Activated B cell treated with CpG ODN at 0.5 μM for 24 hours (primary cell): ENCODE results near the gene OPA3. TPM values are rescaled to one million over a fixed set of nuclear protein-coding genes. Genes with fewer than 3 reads are reported as not detected.

ENCODE experiments used
- ATAC-seq: fragments of 200-7000 bp; cut with Tn5 transposase; one replicate; pipeline ENCODE4 v1.10.0; 2021; ENCODE audit warnings: low read depth, mild to moderate bottlenecking, moderate library complexity
- CTCF ChIA-PET: fragments of 350-600 bp; sonication (Branson Sonifier 250); formaldehyde crosslinking; loops from one replicate; lab custom pipeline; 2021; ENCODE audit warnings: antibody characterized with exemption; lab: Charles Lee
- POLR2A ChIA-PET: fragments of 350-600 bp; sonication (Branson Sonifier 250); formaldehyde crosslinking; loops from one replicate; lab custom pipeline; 2021; ENCODE audit warnings: antibody characterized with exemption; lab: Charles Lee
- DNase-seq: peaks from one replicate; pipeline ENCODE4 v3.0.0; 2022
- H3K27ac Mint-ChIP-seq: one replicate; pipeline ENCODE4 v1.8.0; 2020; ENCODE audit warnings: mixed read lengths
- H3K27me3 Mint-ChIP-seq: one replicate; pipeline ENCODE4 v1.8.0; 2021; ENCODE audit warnings: mixed read lengths
- H3K36me3 Mint-ChIP-seq: one replicate; pipeline ENCODE4 v1.8.0; 2021; ENCODE audit warnings: low read depth, mixed read lengths
- H3K4me1 Mint-ChIP-seq: one replicate; pipeline ENCODE4 v1.8.0; 2021; ENCODE audit warnings: mixed read lengths
- H3K4me3 Mint-ChIP-seq: one replicate; pipeline ENCODE4 v1.8.0; 2020; ENCODE audit warnings: mild to moderate bottlenecking, mixed read lengths
- H3K9me3 Mint-ChIP-seq: one replicate; pipeline ENCODE4 v1.8.0; 2020; ENCODE audit warnings: mixed read lengths
- CTCF ChIP-seq: fragments of 200-600 bp; IDR thresholded peaks from one replicate; pipeline ENCODE4 v1.8.0; 2022; ENCODE audit warnings: antibody characterized with exemption, mild to moderate bottlenecking
- intact Hi-C: fragments of 100-400 bp; cut with micrococcal nuclease; formaldehyde crosslinking; loops from one replicate; pipeline ENCODE4 v1.15.1; 2024
- total RNA-seq: library from RNA; stranded (reverse); gene quantifications from 2 replicates; pipeline ENCODE4 v1.2.3, GENCODE V29; 2022

The OPA3 gene
- total RNA-seq, 1 donor from 2014 or later = 14.4 TPM

- peaks cover 6% of the 10 kb centered on the region for H3K4me1 Mint-ChIP-seq
- no peak overlapping the region for H3K4me3 Mint-ChIP-seq
- no peak overlapping the region for H3K27ac Mint-ChIP-seq
- ChIA-PET POLR2A (no interaction called here), CTCF (no interaction called here)
- DNase-seq (no peak), ATAC-seq (no peak)
- H3K27me3 Mint-ChIP-seq = no peaks in the 10 kb centered on the region
- H3K36me3 Mint-ChIP-seq = peaks cover 11% of the 10 kb centered on the region
- H3K9me3 Mint-ChIP-seq = no peaks in the 10 kb centered on the region
- no peak for TF ChIP-seq CTCF
- intact Hi-C loops = no loop called here
Observed at GRCh38 chr19:45578861-45579260, 5.7 kb downstream of the OPA3 start.

GRCh38 chr19:45577111-45577905 lies 7.3 kb downstream of the OPA3 start:
- no peak for DNase-seq
- no peak for ATAC-seq
- intact Hi-C loops = no loop called here
- Mint-ChIP-seq H3K4me1 (no peaks in the 10 kb centered on the region), H3K4me3 (no peak overlapping the region), H3K27ac (no peak overlapping the region), H3K36me3 (peaks cover 8% of the 10 kb centered on the region), H3K27me3 (no peaks in the 10 kb centered on the region), H3K9me3 (no peaks in the 10 kb centered on the region)
- ChIA-PET POLR2A (no interaction called here), CTCF (no interaction called here)
- no peak for TF ChIP-seq CTCF

GRCh38 chr19:45576682-45577081 lies 7.9 kb downstream of the OPA3 start:
- Mint-ChIP-seq H3K27ac (no peak overlapping the region), H3K27me3 (no peaks in the 10 kb centered on the region), H3K4me3 (no peak overlapping the region), H3K9me3 (no peaks in the 10 kb centered on the region), H3K36me3 (peaks cover 6% of the 10 kb centered on the region), H3K4me1 (no peaks in the 10 kb centered on the region)
- intact Hi-C loops = no loop called here
- ChIA-PET CTCF (no interaction called here), POLR2A (no interaction called here)
- ATAC-seq (no peak), DNase-seq (no peak)
- TF ChIP-seq CTCF = no peak

- DNase-seq (no peak), ATAC-seq (no peak)
- Mint-ChIP-seq H3K36me3 (peaks cover 2% of the 10 kb centered on the region), H3K27me3 (no peaks in the 10 kb centered on the region), H3K27ac (no peak overlapping the region), H3K9me3 (no peaks in the 10 kb centered on the region), H3K4me3 (no peak overlapping the region), H3K4me1 (peaks cover under 1% of the 10 kb centered on the region)
- TF ChIP-seq CTCF = no peak
- ChIA-PET POLR2A (interaction anchor here (0.6 kb wide), 2 partner anchors 41 to 100 kb away, joined by 3 to 11 read pairs; no protein-coding TSS in a partner anchor), CTCF (no interaction called here)
- intact Hi-C loops = no loop called here
Observed at GRCh38 chr19:45575216-45575615, 9.4 kb downstream of the OPA3 start.

- peaks cover 4% of the 10 kb centered on the region for H3K36me3 Mint-ChIP-seq
- POLR2A ChIA-PET = interaction anchor here (0.6 to 0.7 kb wide), 4 partner anchors 16 to 105 kb away, joined by 4 to 11 read pairs (median 6); no protein-coding TSS in a partner anchor
- DNase-seq (no peak), ATAC-seq (no peak)
- no peak for TF ChIP-seq CTCF
- no peak overlapping the region for H3K4me3 Mint-ChIP-seq
- peaks cover 7% of the 10 kb centered on the region for H3K4me1 Mint-ChIP-seq
- no peaks in the 10 kb centered on the region for H3K9me3 Mint-ChIP-seq
- CTCF ChIA-PET = no interaction called here
- intact Hi-C loops = no loop called here
- no peaks in the 10 kb centered on the region for H3K27me3 Mint-ChIP-seq
- H3K27ac Mint-ChIP-seq = no peak overlapping the region
Observed at GRCh38 chr19:45574526-45574925, 10.1 kb downstream of the OPA3 start.
